ENCODE data around the gene PIGP.
A peak's percentile ranks its signal among the peaks of the same experiment; 100 is the strongest.
"Not testable (repeated sequence)": the region's sequence is repeated elsewhere in the genome, so short reads cannot be mapped to it uniquely, and the experiment has no call there.

PIGP gene

DNA sequence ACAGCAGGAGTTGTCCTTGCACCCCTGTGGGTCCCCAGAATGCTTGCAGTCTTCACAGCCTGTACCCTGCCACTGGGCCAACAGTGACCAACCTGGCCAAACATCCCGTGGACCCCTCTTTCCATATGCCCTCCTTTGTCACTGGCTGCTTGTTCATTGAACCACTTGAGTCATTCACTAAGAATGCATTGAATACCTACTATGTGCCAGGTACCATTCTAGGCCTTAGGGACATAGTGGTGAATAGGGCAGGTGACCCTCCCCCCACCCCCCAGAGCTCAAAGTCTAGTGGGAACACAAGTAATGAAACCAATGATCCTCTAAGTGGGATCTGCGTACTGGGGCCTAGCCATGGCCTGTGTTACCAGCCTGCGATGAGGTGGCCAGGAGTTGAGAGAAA is 28.2 kb downstream of the PIGP start:
- no peak for DNase-seq (ENCODE audit: low read depth)

DNA sequence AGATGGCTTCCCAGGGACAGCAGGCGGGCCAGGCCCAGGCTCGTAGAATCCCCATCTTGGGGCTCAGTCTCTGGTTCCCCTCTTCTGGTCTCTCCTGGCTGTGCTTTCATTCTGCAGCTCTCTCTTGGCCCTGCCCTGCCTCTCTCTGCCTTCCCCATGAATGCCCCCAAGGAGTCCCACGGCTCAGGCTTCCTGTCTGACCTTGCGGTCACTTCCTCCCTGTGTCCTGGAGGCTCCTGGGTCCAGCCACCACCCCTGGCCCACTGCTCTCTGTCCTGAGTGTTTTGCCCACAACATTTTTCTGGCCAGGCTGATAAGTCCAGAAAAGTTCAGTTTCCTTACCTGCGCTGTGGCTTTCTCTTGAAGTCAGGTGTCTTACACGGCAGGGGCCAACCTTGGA is 29.1 kb downstream of the PIGP start:
- DNase-seq (ENCODE audit: low read depth) = no peak

DNA sequence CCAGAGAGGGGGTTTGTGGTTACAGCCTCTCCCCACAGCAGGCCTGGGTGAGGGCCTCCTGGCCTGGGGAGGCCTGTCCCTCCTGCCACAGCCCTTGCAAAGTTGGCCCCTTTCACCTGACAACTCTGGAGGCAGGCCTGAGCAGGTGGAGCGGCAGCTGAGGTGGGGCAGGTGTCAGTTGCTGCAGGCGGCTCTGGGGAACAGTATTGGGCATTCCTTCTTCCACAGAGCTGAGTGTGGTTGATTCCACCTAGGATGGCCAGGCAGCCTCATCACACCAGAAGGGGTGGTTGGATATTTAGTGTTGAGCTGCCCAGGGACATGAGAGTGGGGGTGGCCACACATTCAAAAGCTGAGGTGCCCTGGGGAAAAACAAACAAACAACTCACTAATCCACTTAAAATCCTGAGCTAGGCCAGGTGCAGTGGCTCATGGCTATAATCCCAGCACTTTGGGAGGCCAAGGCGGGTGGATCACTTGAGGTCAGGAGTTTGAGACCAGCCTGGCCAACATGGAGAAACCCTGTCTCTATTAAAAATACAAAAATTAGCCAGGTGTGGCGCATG is 31.1 kb downstream of the PIGP start:
- DNase-seq (ENCODE audit: low read depth) = no peak

DNA sequence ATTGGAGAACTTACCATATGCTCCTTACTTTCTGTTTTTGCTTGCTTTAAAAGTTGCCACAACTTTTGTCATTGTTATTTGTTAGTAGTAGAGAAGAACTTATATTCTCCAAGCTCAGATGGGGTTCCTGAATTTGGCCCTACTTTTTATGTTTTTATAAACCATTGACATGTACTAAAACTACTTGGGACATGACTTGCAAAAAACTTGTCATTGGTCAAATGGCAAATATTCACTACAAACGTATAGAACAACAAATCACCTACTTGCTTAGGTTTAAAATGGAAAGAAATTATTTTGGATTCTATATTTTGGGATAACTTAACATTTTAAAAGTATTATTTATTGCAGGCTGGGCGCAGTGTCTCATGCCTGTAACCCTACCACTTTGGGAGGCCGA is 32.7 kb downstream of the PIGP start:
- no peak for DNase-seq (ENCODE audit: low read depth)

DNA sequence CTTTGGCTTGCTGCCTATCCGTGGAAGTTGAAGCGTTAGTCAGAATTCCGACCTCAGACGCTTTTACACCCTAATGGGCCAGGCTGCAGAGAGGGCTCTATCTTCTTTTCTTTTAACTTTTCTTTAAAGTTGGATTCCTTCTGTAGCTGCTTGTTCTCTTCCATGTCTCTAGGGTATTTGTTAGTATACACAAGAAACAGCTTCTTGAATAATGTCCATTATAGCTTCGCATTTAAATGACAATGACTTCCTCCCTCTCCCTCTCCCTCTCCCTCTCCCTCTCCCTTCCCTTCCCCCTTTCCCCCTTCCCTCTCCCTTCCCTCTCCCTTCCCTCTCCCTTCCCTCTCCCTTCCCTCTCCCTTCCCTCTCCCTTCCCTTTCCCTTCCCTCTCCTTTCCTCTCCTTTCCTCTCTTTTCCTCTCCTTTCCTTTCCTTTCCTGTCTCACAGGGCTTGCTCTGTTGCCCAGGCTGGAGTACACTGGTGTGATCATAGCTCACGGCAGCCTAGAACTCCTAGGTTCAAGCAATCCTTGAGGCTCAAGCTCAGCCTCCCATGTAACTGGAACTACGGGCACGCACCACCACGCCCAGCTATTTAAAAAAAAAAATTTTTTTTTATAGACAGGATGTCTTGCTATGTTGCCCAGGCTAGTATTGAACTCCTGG is 33.3 kb downstream of the PIGP start:
- no peak for DNase-seq (ENCODE audit: low read depth)

DNA sequence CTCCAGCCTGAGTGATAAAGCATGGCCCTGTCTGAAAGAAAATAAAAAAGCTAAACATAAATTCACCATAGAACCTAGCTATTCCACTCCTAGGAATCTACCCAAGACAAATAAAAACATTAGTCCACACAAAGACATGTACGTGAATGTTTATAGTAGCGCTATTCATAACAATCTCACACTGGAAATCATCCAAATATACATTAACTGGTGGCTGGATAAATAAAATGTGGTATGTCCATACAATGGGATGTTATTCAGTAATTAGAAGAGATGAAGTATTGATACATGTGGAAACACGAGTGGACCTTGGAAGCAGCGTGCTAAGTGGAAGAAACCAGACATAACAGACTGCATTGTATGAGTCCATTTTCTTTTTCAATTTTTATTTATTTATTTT is 36.7 kb downstream of the PIGP start:
- no peak for DNase-seq (ENCODE audit: low read depth)

DNA sequence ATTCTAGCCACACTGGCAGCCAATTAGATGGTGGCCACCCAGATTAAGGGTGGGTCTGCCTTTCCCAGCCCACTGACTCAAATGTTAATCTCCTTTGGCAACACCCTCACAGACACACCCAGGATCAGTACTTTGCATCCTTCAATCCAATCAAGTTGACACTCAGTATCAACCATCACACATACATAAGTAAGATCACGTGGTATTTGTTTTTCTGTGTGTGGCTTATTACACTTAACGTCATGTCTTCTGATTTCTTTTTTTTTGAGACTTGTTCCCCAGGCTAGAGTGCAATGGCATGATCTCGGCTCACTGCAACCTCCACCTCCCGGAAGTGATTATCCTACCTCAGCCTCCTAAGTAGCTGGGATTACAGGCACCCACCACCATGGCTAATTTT is 38.5 kb downstream of the PIGP start:
- not testable (repeated sequence) for DNase-seq (ENCODE audit: low read depth)

DNA sequence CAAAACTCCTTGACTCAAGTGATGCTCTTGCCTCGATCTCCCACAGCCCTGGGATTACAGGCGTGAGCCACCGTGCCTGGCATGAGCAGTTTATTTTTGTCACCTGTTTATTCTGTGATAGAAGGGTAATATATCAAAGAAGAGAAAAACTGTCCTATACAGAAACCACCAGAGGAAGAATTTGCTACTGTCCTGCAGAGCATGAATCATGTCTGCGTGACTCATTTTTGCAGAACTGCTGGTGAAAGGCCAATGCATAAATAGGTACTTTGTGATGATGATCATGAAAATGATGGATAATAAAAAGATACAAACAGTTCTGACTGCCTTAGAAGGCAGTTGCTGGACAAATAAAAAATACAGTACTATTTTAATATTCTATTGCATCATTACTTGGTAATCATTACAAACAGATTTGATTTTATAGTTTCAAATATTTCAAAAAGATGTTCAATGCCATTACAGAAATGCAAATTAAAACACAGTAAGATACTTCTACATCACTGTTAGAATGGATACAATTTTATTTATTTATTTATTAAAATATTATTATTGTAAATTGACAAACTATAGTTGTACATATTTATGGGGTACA is 39.9 kb downstream of the PIGP start:
- peak; percentile 81 for DNase-seq (ENCODE audit: low read depth)

DNA sequence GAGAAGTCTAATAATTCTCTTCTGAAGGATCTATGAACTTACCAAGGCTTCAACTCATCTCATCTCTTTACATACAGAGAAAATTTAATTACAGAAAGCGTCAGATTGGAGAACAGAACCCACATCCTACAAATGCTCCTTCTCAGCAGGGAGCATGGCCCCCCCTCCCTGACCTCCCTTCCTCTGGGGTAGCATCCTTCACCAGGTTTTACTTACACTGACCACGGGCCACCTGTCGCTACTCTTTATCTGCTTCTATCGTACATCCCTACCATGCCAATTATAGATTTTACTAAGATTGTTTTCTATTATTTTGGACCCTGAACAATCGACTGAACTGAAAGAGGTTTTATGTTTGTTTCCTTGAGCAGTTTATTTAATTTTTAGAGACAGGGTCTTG is 40.6 kb downstream of the PIGP start:
- DNase-seq (ENCODE audit: low read depth) = no peak

DNA sequence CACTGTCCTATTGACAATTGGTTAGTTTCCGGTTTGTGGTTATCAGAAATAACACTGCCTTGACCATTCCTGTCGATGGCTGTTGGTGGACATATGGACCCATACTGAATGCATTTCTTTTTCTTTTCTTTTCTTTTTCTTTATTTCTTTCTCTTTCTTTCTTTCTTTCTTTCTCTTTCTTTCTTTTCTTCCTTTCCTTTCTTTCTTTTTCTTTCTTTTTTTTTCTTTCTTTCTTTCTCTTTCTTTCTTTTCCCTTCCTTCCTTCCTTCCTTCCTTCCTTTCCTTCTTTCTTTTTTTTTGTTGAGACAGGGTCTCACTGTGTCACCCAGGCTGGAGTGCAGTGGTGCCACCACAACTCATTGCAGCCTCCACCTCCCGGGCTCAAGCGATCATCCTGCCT is 42.0 kb downstream of the PIGP start:
- no peak for DNase-seq (ENCODE audit: low read depth)

DNA sequence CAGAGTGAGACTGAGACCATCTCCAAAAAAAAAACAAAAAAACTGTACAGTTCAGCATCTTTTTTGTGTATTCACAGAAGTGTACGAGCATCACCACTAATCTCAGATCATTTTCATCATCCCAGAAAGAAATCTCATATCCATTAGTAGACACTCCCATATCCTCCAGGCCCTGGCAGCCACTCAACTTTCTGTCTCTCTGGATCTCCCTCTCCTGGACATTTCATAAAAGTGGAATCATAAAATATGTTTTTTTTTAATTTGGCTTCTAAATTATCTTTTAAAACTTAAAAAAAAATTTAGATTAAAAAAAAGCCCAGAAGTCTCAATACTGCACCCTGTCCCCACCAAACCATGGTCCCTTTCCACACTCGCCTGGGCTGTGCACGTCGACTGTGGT is 44.3 kb downstream of the PIGP start:
- peak; percentile 17 for DNase-seq (ENCODE audit: low read depth)

DNA sequence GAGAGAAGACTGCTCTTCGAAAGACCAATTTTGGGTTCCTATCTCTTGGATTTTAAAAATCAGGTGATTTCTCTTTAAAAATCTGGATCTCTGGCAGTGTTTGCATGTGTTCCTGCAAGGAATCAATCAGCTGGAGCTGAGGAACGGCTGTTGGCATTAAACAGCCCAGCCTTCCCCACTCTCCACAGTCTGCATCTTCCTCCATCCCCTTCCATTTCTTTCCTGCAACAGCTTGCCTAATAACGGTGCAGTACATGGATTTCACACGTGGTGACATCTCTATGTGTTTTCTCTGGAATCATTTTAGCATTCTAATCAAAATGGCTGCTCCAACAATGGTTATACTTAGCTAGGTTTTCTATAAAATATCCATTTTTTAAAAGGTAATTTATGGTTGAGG is 46.4 kb downstream of the PIGP start:
- DNase-seq (ENCODE audit: low read depth) = no peak

DNA sequence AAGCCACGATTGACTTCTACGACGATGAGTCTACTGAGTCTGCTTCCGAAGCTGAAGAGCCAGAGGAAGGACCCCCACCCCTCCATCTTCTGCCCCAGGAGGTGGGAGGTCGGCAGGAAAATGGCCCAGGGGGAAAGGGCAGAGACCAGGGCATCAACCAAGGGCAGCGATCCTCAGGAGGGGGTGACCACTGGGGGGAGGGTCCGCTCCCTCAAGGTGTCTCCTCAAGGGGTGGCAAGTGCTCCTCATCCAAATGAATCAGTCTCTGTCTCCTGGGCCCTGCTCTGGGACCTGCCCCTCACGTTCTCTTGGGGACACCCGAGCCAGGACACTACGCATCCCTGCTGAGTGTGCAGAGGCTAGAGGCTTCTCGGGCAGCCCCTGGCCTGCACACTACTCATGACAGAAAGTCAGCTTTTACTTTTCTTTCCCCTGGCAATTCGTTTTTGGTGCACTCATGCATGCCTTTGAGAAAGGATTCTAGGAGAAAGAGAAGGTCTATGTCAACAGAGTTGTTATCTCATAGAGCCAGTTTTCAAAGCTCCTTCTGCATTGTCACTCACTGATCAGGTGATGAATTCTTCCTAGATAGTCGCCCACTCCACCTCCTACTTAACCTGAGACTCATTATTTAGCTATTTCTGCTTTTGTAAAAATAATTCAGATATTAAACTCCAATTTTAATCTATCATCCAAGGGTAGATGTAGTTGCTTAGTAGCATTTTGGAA is 54.8 kb downstream of the PIGP start:
- no peak for DNase-seq (ENCODE audit: low read depth)

Measured in amniotic epithelial cell (primary cell).